Right lobe of liver (tissue), 4 donors: ENCODE results near the gene CHMP6.

Experiments used
- POLR2A ChIP-seq: fragments of 450-650 bp; IDR thresholded peaks from one replicate; pipeline ENCODE4 v1.6.1; 2017; ENCODE audit warnings: antibody characterized with exemption, mild to moderate bottlenecking
- TF ChIP-seq, protein P1 (sequence below), 4 donors: fragments of 200-600 bp in 3 of 4; fragments of 450-650 bp in 1 of 4; IDR thresholded peaks; one replicate each; pipeline versions ENCODE4 v1.5.1 to v1.8.0; 2016 to 2022; ENCODE audit warnings: antibody characterized with exemption in 4 of 4, mild to moderate bottlenecking in 2 of 4
- donor health status: DM: no; HTN: no; CAD: no.
- donor health status: DM: no; HTN: no; CAD: no.
- donor health status: DM: no; HTN: yes; CAD: no.

DNA sequence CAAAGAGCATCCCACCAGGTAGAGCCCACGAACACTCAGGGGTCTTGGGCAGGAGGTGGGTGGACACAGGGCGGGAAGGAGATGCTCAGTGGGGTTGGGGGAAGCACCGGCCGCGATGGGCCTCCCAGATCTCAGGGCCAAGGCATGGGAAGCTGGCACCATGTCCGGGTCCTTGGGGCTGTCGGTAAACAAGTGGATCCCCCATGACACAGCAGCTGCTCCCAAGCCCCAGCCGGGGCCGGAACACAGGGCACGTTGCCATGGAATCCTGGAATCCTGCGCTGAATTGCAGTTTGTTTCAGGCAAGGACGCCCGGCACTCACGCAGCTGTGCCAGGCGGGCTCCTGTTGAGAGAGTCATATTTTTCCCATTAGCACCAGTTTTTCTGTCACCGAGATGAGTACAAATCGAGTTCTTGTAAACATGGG, 23.0 kb upstream of the CHMP6 start:
- TF ChIP-seq, protein P1, sequence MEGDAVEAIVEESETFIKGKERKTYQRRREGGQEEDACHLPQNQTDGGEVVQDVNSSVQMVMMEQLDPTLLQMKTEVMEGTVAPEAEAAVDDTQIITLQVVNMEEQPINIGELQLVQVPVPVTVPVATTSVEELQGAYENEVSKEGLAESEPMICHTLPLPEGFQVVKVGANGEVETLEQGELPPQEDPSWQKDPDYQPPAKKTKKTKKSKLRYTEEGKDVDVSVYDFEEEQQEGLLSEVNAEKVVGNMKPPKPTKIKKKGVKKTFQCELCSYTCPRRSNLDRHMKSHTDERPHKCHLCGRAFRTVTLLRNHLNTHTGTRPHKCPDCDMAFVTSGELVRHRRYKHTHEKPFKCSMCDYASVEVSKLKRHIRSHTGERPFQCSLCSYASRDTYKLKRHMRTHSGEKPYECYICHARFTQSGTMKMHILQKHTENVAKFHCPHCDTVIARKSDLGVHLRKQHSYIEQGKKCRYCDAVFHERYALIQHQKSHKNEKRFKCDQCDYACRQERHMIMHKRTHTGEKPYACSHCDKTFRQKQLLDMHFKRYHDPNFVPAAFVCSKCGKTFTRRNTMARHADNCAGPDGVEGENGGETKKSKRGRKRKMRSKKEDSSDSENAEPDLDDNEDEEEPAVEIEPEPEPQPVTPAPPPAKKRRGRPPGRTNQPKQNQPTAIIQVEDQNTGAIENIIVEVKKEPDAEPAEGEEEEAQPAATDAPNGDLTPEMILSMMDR (IDR thresholded peaks at IDR 0.05) = no peak
- TF ChIP-seq POLR2A = no peak
